Pulmonary artery endothelial cell (primary cell): Measurements from ENCODE around the gene ACTN3. TPM values are rescaled to one million over a fixed set of nuclear protein-coding genes. Genes with fewer than 3 reads are reported as not detected.
"Not testable (repeated sequence)": the region's sequence is repeated elsewhere in the genome, so short reads cannot be mapped to it uniquely, and the experiment has no call there.

Source experiments
- DNase-seq: peaks from one replicate; pipeline ENCODE4 v3.0.0-alpha.2; 2011; ENCODE audit warnings: low read depth, low spot score
- total RNA-seq: library from RNA; depleted of rRNA; stranded (reverse); fragments of >200 nt; gene quantifications from 2 replicates; pipeline ENCODE4 v1.2.3, GENCODE V29; 2014

ACTN3 gene
- total RNA-seq, 1 donor from 2014 or later, result 0.07 TPM

- DNase-seq, result no peak
These were observed 48.7 kb downstream of the ACTN3 start for GRCh38 chr11:66595245-66595904.

DNA sequence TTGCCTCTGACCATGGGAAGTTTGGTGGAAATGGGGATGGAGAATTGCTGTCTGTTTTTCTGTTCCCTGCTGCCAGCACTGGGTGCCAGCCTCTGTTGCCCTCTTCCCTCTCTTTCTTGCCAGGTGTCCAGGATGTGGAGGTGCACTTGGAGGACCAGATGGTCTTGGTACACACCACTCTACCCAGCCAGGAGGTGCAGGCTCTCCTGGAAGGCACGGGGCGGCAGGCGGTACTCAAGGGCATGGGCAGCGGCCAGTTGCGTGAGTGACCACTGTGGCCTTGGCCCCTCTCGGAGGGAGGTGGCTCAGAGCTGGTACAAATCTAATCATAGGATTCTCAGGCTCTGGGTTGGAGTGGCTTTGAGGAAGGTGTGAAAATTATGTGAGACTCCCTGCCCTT lies 52.3 kb downstream of the ACTN3 start:
- DNase-seq, result no peak

GRCh38 chr11:66600219-66600618 lies 53.5 kb downstream of the ACTN3 start:
- DNase-seq, result no peak

DNA sequence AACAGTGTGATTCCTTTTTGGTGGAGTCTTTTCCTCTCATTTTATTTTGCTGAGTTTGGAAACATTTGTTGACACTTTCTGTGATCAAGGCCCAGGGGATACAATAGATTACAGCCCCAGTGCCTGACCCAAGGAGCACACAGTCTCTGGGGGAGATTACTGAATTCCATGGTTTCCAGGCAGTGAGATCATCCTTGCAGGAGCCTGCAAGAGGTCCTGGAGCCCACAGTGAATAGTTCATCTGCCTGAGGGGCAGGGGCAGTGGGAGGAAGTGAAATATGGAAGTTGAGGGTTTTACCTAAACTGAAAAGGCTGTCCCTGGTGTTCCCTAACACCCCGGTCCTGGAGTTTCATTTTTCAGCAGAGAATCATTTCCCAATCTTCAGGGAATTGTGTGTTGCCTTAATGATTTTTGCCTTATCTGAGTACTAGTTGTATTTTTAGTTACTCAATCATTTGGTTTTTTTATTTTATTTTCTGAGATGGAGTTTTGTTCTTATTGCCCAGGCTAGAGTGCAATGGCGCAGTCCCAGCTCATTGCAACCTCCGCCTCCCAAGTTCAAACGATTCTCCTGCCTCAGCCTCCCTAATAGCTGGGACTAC lies 54.0 kb downstream of the ACTN3 start:
- no peak for DNase-seq

DNA sequence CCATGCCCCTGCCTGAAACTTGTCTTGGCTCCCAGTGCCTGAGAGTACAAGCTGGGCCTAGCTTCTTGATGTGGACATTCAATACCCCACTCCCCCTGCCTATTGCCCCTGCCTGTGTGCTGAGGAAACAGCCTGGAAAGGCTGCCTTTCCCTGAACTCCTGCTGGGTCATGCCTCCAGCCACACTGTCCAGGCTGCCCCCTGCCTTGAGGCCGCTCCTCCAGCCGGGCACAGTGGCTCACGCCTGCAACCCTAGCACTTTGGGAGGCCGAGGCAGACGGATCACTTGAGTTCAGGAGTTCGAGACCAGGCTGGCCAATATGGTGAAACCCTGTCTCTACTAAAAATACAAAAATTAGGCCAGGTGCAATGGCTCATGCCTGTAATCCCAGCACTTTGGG lies 56.4 kb downstream of the ACTN3 start:
- no peak for DNase-seq

GRCh38 chr11:66604155-66604554 lies 57.5 kb downstream of the ACTN3 start:
- no peak for DNase-seq

DNA sequence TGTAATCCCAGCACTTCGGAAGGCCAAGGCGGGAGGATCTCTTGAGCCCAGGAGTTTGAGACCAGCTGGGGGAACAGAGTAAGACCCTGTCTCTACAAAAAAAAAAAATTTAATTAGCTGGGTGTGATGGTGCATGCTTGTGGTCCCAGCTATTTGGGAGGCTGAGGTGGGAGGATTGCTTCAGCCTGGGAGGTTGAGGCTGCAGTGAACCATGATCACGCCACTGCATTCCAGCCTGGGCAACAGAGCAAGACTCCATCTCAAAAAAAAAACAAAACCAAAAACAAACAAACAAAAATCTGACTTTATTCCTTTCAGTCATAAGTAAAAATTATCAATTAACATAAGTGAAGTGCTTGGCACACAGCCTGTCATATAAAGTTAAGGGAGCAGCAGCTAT lies 59.9 kb downstream of the ACTN3 start:
- DNase-seq, result not testable (repeated sequence)

DNA sequence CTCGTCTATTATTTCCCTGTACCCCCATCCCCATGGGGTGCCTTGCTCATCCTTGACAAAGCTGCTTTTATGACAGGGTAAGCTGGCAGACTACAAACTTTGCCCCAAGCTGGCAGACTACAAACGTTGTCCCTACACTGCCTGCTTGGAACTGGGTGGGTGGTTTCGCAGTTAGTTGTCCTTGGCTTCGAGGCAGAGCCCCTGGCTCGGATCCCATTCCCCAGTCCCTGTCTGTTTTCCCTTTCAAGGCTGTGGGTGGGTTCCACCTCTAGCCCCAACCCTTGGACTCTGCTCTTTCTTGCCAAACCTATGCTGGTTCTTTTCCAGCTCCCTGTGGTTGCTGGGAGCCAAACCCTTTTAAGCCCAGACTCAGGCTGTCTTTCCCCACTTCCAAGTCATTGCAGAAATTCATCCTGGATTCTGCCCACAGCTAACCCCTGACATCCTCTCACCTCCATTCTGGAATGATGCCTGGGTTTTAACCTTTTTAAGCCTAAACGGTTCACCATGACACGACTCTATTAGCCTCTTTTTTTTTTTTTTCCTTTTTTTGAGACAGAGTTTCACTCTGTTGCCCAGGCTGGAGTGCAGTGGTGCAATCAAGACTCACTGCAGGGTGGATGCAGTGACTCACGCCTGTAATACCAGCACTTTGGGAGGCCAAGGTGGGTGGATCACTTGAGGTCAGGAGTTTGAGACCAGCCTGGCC lies 60.6 kb downstream of the ACTN3 start:
- DNase-seq, result no peak

DNA sequence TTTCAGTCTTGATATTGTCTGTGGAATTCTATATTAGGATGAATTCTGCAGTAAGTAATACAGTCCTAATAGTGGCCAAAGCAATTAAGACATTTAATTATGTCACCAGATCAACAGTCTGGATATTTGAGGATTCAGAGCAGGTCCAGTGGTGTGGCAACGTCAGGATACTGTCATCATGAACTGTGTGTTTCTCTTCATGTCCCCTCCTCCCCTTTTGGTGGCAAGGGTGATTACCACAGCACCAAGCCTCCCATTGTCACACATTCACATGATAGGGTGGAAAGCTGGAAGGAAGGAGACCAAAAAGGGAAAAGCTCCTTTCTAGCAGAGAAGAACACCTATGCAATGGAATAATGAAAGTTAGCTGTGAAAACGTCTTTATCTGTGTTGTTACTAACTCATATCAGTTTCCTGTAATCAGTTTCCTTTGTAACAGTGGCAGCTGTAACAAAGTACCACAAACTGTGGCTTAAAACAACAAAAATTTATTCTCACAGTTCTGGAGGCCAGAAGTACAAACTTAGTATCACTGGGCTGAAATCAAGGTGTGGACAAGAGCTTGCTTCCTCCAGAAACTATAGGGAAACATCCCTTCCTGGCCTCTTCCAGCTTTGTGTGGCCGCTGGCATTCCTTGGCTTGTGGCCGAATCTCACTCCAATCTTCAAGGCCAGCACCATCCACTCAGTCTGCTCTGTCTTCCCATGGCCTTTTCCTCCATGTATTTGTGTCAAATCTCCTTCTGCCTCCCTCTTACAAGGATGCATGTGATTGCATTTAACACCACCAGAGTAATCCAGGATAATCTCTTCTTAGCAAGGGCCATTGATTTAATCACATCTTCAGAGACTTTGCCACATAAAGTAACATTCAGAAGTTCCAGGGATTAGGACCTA lies 63.3 kb downstream of the ACTN3 start:
- DNase-seq, result no peak

GRCh38 chr11:66612458-66612857 lies 65.8 kb downstream of the ACTN3 start:
- no peak for DNase-seq

Other genes with a start within 250 kb of the ACTN3 start
- 0.04 TPM in 1 of 2 replicates, not detected in the other for gene CD248, start 229.9 kb upstream of the ACTN3 start, total RNA-seq
- 4.7 and 6.4 TPM in 2 replicates for gene RIN1, start 210.5 kb upstream of the ACTN3 start, total RNA-seq
- gene BRMS1, start 201.8 kb upstream of the ACTN3 start, total RNA-seq, result 80.5 and 86.2 TPM in 2 replicates
- gene B4GAT1, start 199.3 kb upstream of the ACTN3 start, total RNA-seq, result 34.2 and 36.7 TPM in 2 replicates
- gene SLC29A2, start 175.1 kb upstream of the ACTN3 start, total RNA-seq, result 0.33 and 0.85 TPM in 2 replicates
- not detected in 2 replicates for gene NPAS4, start 125.9 kb upstream of the ACTN3 start, total RNA-seq
- gene MRPL11, start 108.1 kb upstream of the ACTN3 start, total RNA-seq, result 46.9 and 48.5 TPM in 2 replicates
- 4.0 and 5.2 TPM in 2 replicates for gene PELI3, start 80.0 kb upstream of the ACTN3 start, total RNA-seq
- 65.5 and 89.1 TPM in 2 replicates for gene DPP3, start 66.5 kb upstream of the ACTN3 start, total RNA-seq
- gene BBS1, start 36.3 kb upstream of the ACTN3 start, total RNA-seq, result 17.4 and 27.7 TPM in 2 replicates
- 17.4 and 20.2 TPM in 2 replicates for gene ZDHHC24, start 855 bp upstream of the ACTN3 start, total RNA-seq
- gene CTSF, start 21.7 kb downstream of the ACTN3 start, total RNA-seq, result 20.4 TPM in 2 replicates
- gene CCDC87, start 46.2 kb downstream of the ACTN3 start, total RNA-seq, result 0.20 and 0.21 TPM in 2 replicates
- gene CCS, start 46.3 kb downstream of the ACTN3 start, total RNA-seq, result 34.6 and 41.1 TPM in 2 replicates
- gene RBM14, start 69.7 kb downstream of the ACTN3 start, total RNA-seq, result 23.2 and 43.6 TPM in 2 replicates
- gene RBM4, start 91.8 kb downstream of the ACTN3 start, total RNA-seq, result 124 and 181 TPM in 2 replicates
- gene RBM4B, start 131.0 kb downstream of the ACTN3 start, total RNA-seq, result 16.9 and 25.9 TPM in 2 replicates
- 34.0 and 67.0 TPM in 2 replicates for gene SPTBN2, start 182.3 kb downstream of the ACTN3 start, total RNA-seq